ENCODE data around the gene CHN2. TPM values are rescaled to one million over a fixed set of nuclear protein-coding genes. Genes with fewer than 3 reads are reported as not detected.

The CHN2 gene
- polyA plus RNA-seq, 2 of the 4 experiments (the other 2 are of a cell fraction), result 0.06 TPM; not detected in 1

DNA sequence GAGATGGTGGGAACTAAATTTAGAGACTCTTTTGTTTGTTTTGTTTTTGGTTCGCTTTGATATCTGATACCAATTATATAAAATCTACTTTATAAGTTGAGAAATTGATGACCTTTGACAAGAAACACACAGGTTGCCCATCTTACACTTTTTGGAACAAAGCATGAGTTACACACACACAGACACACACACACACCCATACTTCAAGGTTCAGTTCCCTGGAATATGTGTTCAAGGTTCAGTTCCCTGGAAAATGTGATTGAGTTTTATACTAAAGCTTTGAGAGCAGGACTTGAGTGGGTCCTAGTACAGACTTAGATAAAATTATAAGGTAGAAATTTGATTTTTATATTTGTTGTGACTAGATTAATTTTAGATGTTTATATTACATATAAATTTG, 234.8 kb downstream of the CHN2 start:
- ChIA-PET CTCF (interaction anchor here (1.5 to 2.9 kb wide), 2 partner anchors 21 to 507 kb away, joined by 6 to 14 read pairs; no protein-coding TSS in a partner anchor), POLR2A (no interaction called here)
- ATAC-seq (no peak), DNase-seq (ENCODE audit: low read depth in 1 of 2, low spot score in 1 of 2) (no peak), FAIRE-seq (no peak)
- Histone ChIP-seq H3K4me2 (no peak overlapping the region), H3K4me1 (no peaks in the 10 kb centered on the region), H3K4me3 (no peak overlapping the region), H3K27ac (no peak overlapping the region), H3K9me3 (no peaks in the 10 kb centered on the region)
- WGBS (ENCODE audit: missing lambda C conversion rate), result 50% methylated on average over 1 of the region's 1 CpG
- no peak for TF ChIP-seq JUNB (IDR thresholded peaks at IDR 0.05)
- no peak for TF ChIP-seq GATA3 (IDR thresholded peaks at IDR 0.05; ENCODE audit: borderline replicate concordance)
- no peak for TF ChIP-seq ESRRA (IDR thresholded peaks at IDR 0.05; ENCODE audit: borderline replicate concordance, low read length)
- TF ChIP-seq RCOR1 (IDR thresholded peaks at IDR 0.05; ENCODE audit: low read depth, low read length), result no peak
- TF ChIP-seq CHD4 (IDR thresholded peaks at IDR 0.05; ENCODE audit: borderline replicate concordance), result no peak
- no peak for TF ChIP-seq FOSL2 (IDR thresholded peaks at IDR 0.05)
- TF ChIP-seq FOSL2 (CRISPR knock-in tag; IDR thresholded peaks at IDR 0.05), result no peak
- TF ChIP-seq RAD21 (conservative IDR thresholded peaks at IDR 0.05 in 1 of 2, IDR thresholded peaks at IDR 0.05 in 1 of 2), result no peak
- TF ChIP-seq HEYL (CRISPR knock-in tag; IDR thresholded peaks at IDR 0.05), result no peak
- no peak for TF ChIP-seq SREBF2 (IDR thresholded peaks at IDR 0.05)
- TF ChIP-seq HOXA7 (CRISPR knock-in tag; IDR thresholded peaks at IDR 0.05), result no peak
- TF ChIP-seq, protein P1, sequence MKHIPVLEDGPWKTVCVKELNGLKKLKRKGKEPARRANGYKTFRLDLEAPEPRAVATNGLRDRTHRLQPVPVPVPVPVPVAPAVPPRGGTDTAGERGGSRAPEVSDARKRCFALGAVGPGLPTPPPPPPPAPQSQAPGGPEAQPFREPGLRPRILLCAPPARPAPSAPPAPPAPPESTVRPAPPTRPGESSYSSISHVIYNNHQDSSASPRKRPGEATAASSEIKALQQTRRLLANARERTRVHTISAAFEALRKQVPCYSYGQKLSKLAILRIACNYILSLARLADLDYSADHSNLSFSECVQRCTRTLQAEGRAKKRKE (CRISPR knock-in tag; IDR thresholded peaks at IDR 0.05; ENCODE audit: low read depth), result no peak
- TF ChIP-seq TFCP2L1 (CRISPR knock-in tag; IDR thresholded peaks at IDR 0.05), result no peak
- no peak for TF ChIP-seq CBX2 (IDR thresholded peaks at IDR 0.05; ENCODE audit: borderline replicate concordance, low read depth)
- TF ChIP-seq TP53 (CRISPR knock-in tag; IDR thresholded peaks at IDR 0.05), result no peak

- no peak overlapping the region for H3K4me3 ChIP-seq
- POLR2A ChIA-PET, result no interaction called here
- H3K4me1 ChIP-seq, result no peaks in the 10 kb centered on the region
- WGBS (ENCODE audit: missing lambda C conversion rate), result 65% methylated on average over 8 of the region's 8 CpGs
- H3K4me2 ChIP-seq, result no peak overlapping the region
- FAIRE-seq (no peak), DNase-seq (ENCODE audit: low read depth in 1 of 2, low spot score in 1 of 2) (no peak), ATAC-seq (no peak)
- TF ChIP-seq RFX5 (IDR thresholded peaks at IDR 0.05) (no peak), ESRRA (IDR thresholded peaks at IDR 0.05; ENCODE audit: borderline replicate concordance, low read length) (no peak), RCOR1 (IDR thresholded peaks at IDR 0.05; ENCODE audit: low read depth, low read length) (no peak), SREBF2 (IDR thresholded peaks at IDR 0.05) (no peak), HDAC2 (IDR thresholded peaks at IDR 0.05) (no peak), MAX (IDR thresholded peaks at IDR 0.05) (no peak), CBX8 (IDR thresholded peaks at IDR 0.05) (no peak), BHLHE40 (IDR thresholded peaks at IDR 0.05; ENCODE audit: low read depth, low read length) (no peak), HMGXB4 (CRISPR knock-in tag; IDR thresholded peaks at IDR 0.05; ENCODE audit: borderline replicate concordance) (no peak)
- no peak overlapping the region for H3K27ac ChIP-seq
- CTCF ChIA-PET, result interaction anchor here (1.5 to 2.9 kb wide), 2 partner anchors 22 to 508 kb away, joined by 6 to 14 read pairs; no protein-coding TSS in a partner anchor
- H3K9me3 ChIP-seq, result no peaks in the 10 kb centered on the region
Measured at GRCh38 chr7:29430279-29430949, 235.8 kb downstream of the CHN2 start.

DNA sequence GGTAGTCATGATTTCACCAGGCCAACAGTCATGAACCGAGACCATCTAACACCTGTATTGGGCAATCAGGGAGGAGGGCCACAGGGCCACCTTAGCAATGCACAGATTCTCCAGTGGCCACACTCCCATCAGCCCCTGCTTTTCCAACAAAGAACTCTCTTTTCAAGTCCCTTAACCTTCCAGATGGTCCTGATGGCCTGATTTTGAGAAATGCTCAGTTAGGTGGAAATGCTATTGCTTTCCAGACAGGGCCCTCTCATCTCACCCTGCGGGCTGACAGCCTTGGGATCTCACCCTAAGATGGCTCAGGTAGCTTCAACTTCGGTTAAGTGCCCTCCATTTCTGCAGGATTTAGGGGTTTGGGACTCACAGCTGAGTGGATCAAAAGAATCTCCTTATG, 237.1 kb downstream of the CHN2 start:
- ATAC-seq (no peak), FAIRE-seq (no peak), DNase-seq (ENCODE audit: low read depth in 1 of 2, low spot score in 1 of 2) (no peak)
- H3K27ac ChIP-seq, result no peak overlapping the region
- H3K4me1 ChIP-seq, result no peaks in the 10 kb centered on the region
- ChIA-PET POLR2A (no interaction called here), CTCF (interaction anchor here (0.8 to 1.5 kb wide), 2 partner anchors 9 to 510 kb away, joined by 4 to 8 read pairs; no protein-coding TSS in a partner anchor)
- no peak overlapping the region for H3K4me3 ChIP-seq
- H3K4me2 ChIP-seq, result no peak overlapping the region
- 37% methylated on average over 3 of the region's 3 CpGs for WGBS (ENCODE audit: missing lambda C conversion rate)
- H3K9me3 ChIP-seq, result no peaks in the 10 kb centered on the region
- TF ChIP-seq NFE2L2 (conservative IDR thresholded peaks at IDR 0.05; ENCODE audit: low read length) (no peak), CEBPB (IDR thresholded peaks at IDR 0.05) (no peak), ZNF302 (CRISPR knock-in tag; IDR thresholded peaks at IDR 0.05) (no peak), HOXB5 (CRISPR knock-in tag; IDR thresholded peaks at IDR 0.05) (no peak)
- TF ChIP-seq, protein P1 (CRISPR knock-in tag; IDR thresholded peaks at IDR 0.05; ENCODE audit: low read depth), result no peak
- TF ChIP-seq, protein P2, sequence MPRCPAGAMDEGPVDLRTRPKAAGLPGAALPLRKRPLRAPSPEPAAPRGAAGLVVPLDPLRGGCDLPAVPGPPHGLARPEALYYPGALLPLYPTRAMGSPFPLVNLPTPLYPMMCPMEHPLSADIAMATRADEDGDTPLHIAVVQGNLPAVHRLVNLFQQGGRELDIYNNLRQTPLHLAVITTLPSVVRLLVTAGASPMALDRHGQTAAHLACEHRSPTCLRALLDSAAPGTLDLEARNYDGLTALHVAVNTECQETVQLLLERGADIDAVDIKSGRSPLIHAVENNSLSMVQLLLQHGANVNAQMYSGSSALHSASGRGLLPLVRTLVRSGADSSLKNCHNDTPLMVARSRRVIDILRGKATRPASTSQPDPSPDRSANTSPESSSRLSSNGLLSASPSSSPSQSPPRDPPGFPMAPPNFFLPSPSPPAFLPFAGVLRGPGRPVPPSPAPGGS (IDR thresholded peaks at IDR 0.05), result no peak

Measured in A549 (cell line).